GM12878 (cell line): ENCODE results near the gene ICA1. TPM values are rescaled to one million over a fixed set of nuclear protein-coding genes. Genes with fewer than 3 reads are reported as not detected.

Experiments used
- ATAC-seq: fragments of 200-7000 bp; cut with Tn5 transposase; 3 replicates; pipeline ENCODE4 v1.9.1; 2020; ENCODE audit warnings: mild to moderate bottlenecking, moderate library complexity
- BruUV-seq: library from RNA; stranded (reverse); fragments of 400-500 nt; replicated peaks from 2 replicates; lab custom pipeline; 2021; lab: Mats Ljungman, UMichigan
- CTCF ChIA-PET: fragments of 300-600 bp; sonication (Branson Sonifier 250); formaldehyde crosslinking; extraction: SDS; loops from one replicate; lab custom pipeline; 2021; ENCODE audit warnings: inconsistent platforms; lab: Yijun Ruan, JAX
- POLR2A ChIA-PET: fragments of 350-600 bp; formaldehyde crosslinking; extraction: SDS; loops from one replicate; lab custom pipeline; 2021; ENCODE audit warnings: inconsistent platforms; lab: Charles Lee
- RAD21 ChIA-PET: fragments of 300-600 bp; sonication (Branson Sonifier 250); formaldehyde crosslinking; loops from one replicate; lab custom pipeline; 2023; ENCODE audit warnings: antibody characterized with exemption; ENCODE audit not compliant: unreplicated experiment; lab: Charles Lee
- SMC1A ChIA-PET: fragments of 300-600 bp; sonication (Branson Sonifier 250); formaldehyde crosslinking; loops from one replicate; lab custom pipeline; 2023; ENCODE audit not compliant: unreplicated experiment, uncharacterized antibody; lab: Charles Lee
- DNase-seq: peaks from one replicate; pipeline ENCODE4 v3.0.0-alpha.2; 2011; ENCODE audit warnings: low read depth, low spot score
- FAIRE-seq: peaks from 3 replicates; lab custom pipeline; 2011; peaks lifted over from hg19 to GRCh38; lab: Jason Lieb, UNC
- H2AFZ ChIP-seq: 2 replicates; pipeline ENCODE4 v1.6.0; 2011; ENCODE audit warnings: low read depth, low read length, control low read depth; ENCODE audit not compliant: control insufficient read depth
- H3K27ac ChIP-seq: 2 replicates; pipeline ENCODE4 v1.5.1; 2011; ENCODE audit warnings: control low read depth; ENCODE audit not compliant: control insufficient read depth, insufficient read depth
- H3K27me3 ChIP-seq, 2 experiments: replicated peaks in 1 of 2; 2 replicates each; pipeline versions ENCODE4 v1.6.0 to v1.6.1; 2011; ENCODE audit warnings: low read length in 1 of 2; ENCODE audit not compliant: control insufficient read depth in 2 of 2, insufficient read depth in 2 of 2
- H3K36me3 ChIP-seq, 2 experiments: 2 replicates each; pipeline ENCODE4 v1.5.1; 2011; ENCODE audit warnings: low read length in 1 of 2; ENCODE audit not compliant: control insufficient read depth in 2 of 2, insufficient read depth in 2 of 2
- H3K4me1 ChIP-seq: 2 replicates; pipeline ENCODE4 v1.6.1; 2011; ENCODE audit warnings: mild to moderate bottlenecking, low read length, moderate library complexity, mixed read lengths; ENCODE audit not compliant: control insufficient read depth, insufficient read depth
- H3K4me2 ChIP-seq: 2 replicates; pipeline ENCODE4 v1.6.0; 2011; ENCODE audit warnings: control low read depth; ENCODE audit not compliant: control insufficient read depth, insufficient read depth
- H3K4me3 ChIP-seq: fragments of 200-600 bp; sonication (generic); 2 replicates; pipeline ENCODE4 v1.5.1; 2016
- H3K79me2 ChIP-seq: 2 replicates; pipeline ENCODE4 v1.6.0; 2011; ENCODE audit warnings: low read length; ENCODE audit not compliant: control insufficient read depth, insufficient read depth
- H3K9ac ChIP-seq: 2 replicates; pipeline ENCODE4 v1.8.0; 2011; ENCODE audit warnings: low read length, control low read depth, mixed read lengths; ENCODE audit not compliant: control insufficient read depth, insufficient read depth
- H3K9me3 ChIP-seq: replicated peaks from 3 replicates; pipeline ENCODE4 v1.5.1; 2011; ENCODE audit warnings: mild to moderate bottlenecking, low read length; ENCODE audit not compliant: control insufficient read depth, insufficient read depth
- H4K20me1 ChIP-seq: 2 replicates; pipeline ENCODE4 v1.6.0; 2011; ENCODE audit not compliant: control insufficient read depth, insufficient read depth
- CBFB ChIP-seq: IDR thresholded peaks from 2 replicates; pipeline ENCODE4 v1.6.1; 2016; ENCODE audit warnings: antibody characterized with exemption, low read depth
- HDAC6 ChIP-seq: fragments of 200-600 bp; sonication (generic); IDR thresholded peaks from one replicate; pipeline ENCODE4 v1.8.0; 2017; ENCODE audit warnings: antibody characterized with exemption; ENCODE audit not compliant: unreplicated experiment
- NR2C2 ChIP-seq: IDR thresholded peaks from 2 replicates; pipeline ENCODE4 v1.6.1; 2011; ENCODE audit warnings: borderline replicate concordance, low read depth; ENCODE audit not compliant: control insufficient read depth, insufficient read length
- SIX5 ChIP-seq: IDR thresholded peaks from 2 replicates; pipeline ENCODE4 v1.6.1; 2011; ENCODE audit warnings: mild to moderate bottlenecking, low read depth, low read length, moderate library complexity; ENCODE audit not compliant: severe bottlenecking
- YY1 ChIP-seq: IDR thresholded peaks from 2 replicates; pipeline ENCODE4 v1.6.1; 2011; ENCODE audit warnings: low read depth, mild to moderate bottlenecking, low read length
- WGBS: methylation state at CpG from one replicate; pipeline ENCODE4 v1.1.6; 2016; ENCODE audit warnings: low lambda C conversion rate; ENCODE audit not compliant: insufficient replicate concordance, insufficient coverage; ENCODE audit errors: missing lambda C conversion rate; 5-methylcytosine and 5-hydroxymethylcytosine counted together
- in situ Hi-C: fragments of 300-500 bp; cut with MboI; formaldehyde crosslinking; loops from 9 replicates; pipeline ENCODE4 v1.14.3; 2018; ENCODE audit warnings: mixed read lengths
- intact Hi-C: fragments of 100-400 bp; cut with micrococcal nuclease; formaldehyde crosslinking; loops from one replicate; pipeline ENCODE4 v1.14.2; 2022; ENCODE audit not compliant: unreplicated experiment
- polyA plus RNA-seq, 11 experiments: library from polyadenylated mRNA; depleted of rRNA in 4 of 11; unstranded in 6 of 11; stranded (reverse) in 5 of 11; fragments of >200 nt; fragmentation: Nextera tagmentation in 4 of 11; fragmentation: Illumina TruSeq in 1 of 11; extraction: Ambion mirVana in 4 of 11; extraction: Trizol in 1 of 11; gene quantifications; 1 replicate in 1 of 11; 2 replicates in 10 of 11; pipeline versions ENCODE4 v1.2.1 to v1.2.3, GENCODE V29; 2011 to 2016; ENCODE audit warnings: inconsistent platforms in 2 of 11, missing spikeins in 2 of 11, low read depth in 1 of 11
- total RNA-seq, 4 experiments: library from RNA; depleted of rRNA in 3 of 4; stranded (reverse); fragments of >200 nt in 3 of 4; fragmentation: Illumina TruSeq in 1 of 4; extraction: Trizol in 1 of 4; gene quantifications; 2 replicates each; pipeline versions ENCODE4 v1.2.1 to v1.2.3, GENCODE V29; 2013 to 2021
- TF ChIP-seq, protein P1 (sequence below): IDR thresholded peaks from 2 replicates; pipeline ENCODE4 v1.6.1; 2012; ENCODE audit warnings: improper control_type of control experiment, low read depth, low read length; ENCODE audit not compliant: insufficient replicate concordance

Gene ICA1
- total and polyA plus RNA-seq, 10 of the 15 experiments (the other 5 are each of a cell fraction or from before 2014, with no cell fraction given) = 1.3 to 35.1 (median 3.3) TPM

DNA sequence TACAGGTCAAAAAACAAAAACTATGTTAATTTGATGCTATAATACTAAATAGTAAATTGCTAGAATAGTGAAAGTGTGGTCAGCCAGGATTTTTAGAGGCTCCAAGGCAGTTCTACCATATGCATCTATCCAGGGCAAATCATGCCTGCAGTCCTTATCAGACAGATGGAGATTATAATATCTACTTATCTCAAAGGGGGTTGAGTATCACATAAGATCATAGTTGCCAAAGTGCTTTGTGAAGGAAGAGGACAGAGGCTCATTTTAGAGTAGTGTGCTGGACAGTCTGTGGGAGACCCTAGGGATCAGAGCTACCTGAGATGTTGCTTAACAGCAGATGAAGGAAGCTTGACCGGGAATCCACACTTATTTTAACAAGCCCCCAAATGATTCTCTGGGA is 3.2 kb downstream of the ICA1 start:
- WGBS = 95% methylated on average over 1 of the region's 1 CpG
- SMC1A ChIA-PET = no interaction called here
- CTCF ChIA-PET = no interaction called here

More for the DNA sequence above, 3.2 kb downstream of the ICA1 start:
- no peaks in the 10 kb centered on the region for H3K4me1 ChIP-seq
- no TSS peak for BruUV-seq
- in situ Hi-C loops (no loop called here), intact Hi-C loops (no loop called here)
- peaks cover 6 to 9% of the 10 kb centered on the region in 2 experiments; a peak in 3 of 4 replicates for H3K27me3 ChIP-seq
- FAIRE-seq = no peak
- H3K4me3 ChIP-seq = no peak overlapping the region
- TF ChIP-seq HDAC6 = no peak
- no peak for TF ChIP-seq CBFB
- no peak for TF ChIP-seq YY1
- TF ChIP-seq NR2C2 = no peak
- TF ChIP-seq, protein P1, sequence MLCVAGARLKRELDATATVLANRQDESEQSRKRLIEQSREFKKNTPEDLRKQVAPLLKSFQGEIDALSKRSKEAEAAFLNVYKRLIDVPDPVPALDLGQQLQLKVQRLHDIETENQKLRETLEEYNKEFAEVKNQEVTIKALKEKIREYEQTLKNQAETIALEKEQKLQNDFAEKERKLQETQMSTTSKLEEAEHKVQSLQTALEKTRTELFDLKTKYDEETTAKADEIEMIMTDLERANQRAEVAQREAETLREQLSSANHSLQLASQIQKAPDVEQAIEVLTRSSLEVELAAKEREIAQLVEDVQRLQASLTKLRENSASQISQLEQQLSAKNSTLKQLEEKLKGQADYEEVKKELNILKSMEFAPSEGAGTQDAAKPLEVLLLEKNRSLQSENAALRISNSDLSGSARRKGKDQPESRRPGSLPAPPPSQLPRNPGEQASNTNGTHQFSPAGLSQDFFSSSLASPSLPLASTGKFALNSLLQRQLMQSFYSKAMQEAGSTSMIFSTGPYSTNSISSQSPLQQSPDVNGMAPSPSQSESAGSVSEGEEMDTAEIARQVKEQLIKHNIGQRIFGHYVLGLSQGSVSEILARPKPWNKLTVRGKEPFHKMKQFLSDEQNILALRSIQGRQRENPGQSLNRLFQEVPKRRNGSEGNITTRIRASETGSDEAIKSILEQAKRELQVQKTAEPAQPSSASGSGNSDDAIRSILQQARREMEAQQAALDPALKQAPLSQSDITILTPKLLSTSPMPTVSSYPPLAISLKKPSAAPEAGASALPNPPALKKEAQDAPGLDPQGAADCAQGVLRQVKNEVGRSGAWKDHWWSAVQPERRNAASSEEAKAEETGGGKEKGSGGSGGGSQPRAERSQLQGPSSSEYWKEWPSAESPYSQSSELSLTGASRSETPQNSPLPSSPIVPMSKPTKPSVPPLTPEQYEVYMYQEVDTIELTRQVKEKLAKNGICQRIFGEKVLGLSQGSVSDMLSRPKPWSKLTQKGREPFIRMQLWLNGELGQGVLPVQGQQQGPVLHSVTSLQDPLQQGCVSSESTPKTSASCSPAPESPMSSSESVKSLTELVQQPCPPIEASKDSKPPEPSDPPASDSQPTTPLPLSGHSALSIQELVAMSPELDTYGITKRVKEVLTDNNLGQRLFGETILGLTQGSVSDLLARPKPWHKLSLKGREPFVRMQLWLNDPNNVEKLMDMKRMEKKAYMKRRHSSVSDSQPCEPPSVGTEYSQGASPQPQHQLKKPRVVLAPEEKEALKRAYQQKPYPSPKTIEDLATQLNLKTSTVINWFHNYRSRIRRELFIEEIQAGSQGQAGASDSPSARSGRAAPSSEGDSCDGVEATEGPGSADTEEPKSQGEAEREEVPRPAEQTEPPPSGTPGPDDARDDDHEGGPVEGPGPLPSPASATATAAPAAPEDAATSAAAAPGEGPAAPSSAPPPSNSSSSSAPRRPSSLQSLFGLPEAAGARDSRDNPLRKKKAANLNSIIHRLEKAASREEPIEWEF = no peak
- no peak for TF ChIP-seq SIX5
- TF ChIP-seq, all 136 proteins: peak for 0
- H3K9me3 ChIP-seq = no peaks in the 10 kb centered on the region; the same call in 2 of the 3 replicates
- DNase-seq (no peak), ATAC-seq (no peak)
- H3K9ac ChIP-seq = no peak overlapping the region
- POLR2A ChIA-PET = no interaction called here
- no peak overlapping the region for H3K4me2 ChIP-seq
- H3K79me2 ChIP-seq = no peaks in the 10 kb centered on the region
- H4K20me1 ChIP-seq = no peaks in the 10 kb centered on the region
- no peaks in the 10 kb centered on the region for H3K36me3 ChIP-seq
- RAD21 ChIA-PET = no interaction called here
- no peak overlapping the region for H2AFZ ChIP-seq
- no peak overlapping the region for H3K27ac ChIP-seq
